ENCODE measurements around the gene VASP. TPM values are rescaled to one million over a fixed set of nuclear protein-coding genes. Genes with fewer than 3 reads are reported as not detected.

The VASP gene
- total and polyA plus RNA-seq, 9 of the 15 experiments (the other 6 are each of a cell fraction or from before 2014, with no cell fraction given), result 16.7 to 261 (median 112) TPM

DNA sequence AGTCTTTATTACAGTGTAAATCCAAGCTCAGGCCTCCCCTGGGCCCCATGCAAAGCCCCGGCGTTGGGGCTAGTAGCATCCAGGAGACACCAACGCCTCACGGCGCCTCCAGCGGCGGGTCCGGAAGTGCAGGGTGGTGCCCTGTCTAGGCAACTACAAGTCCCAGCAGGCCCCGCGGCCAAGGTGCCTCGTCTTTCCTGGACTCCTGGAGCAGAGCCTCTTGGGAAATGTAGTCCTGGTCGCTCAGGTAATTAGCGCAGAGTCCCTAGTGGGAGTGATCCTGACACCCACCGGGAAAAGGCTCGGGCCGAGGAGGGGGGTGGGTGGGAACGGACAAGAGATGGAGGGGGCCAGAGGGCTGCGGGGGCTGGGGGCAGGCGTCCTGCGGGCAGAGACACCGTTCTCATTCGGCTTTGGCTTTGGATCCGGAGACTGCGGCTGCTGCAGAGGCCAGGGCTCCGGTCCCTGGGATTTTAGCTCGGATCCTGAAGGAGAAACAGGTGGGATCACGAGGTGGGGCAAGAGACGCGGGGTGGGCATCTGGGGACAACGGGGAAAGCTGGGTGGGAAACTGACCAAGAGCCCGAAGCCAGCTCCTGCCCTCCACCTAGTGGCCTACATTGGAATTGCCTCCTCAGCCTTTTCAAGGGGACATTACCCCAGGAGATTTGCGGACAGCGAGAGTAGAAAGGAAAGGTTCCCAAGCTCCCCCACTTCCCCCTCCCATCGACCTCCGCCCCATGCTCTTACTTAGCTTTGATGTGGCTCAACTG is 21.8 kb upstream of the VASP start (continued):
- TF ChIP-seq ZNF3 (CRISPR knock-in tag; IDR thresholded peaks at IDR 0.05) (no peak), ZNF436 (CRISPR knock-in tag; IDR thresholded peaks at IDR 0.05) (no peak), ZKSCAN3 (CRISPR knock-in tag; IDR thresholded peaks at IDR 0.05) (no peak), HEY1 (CRISPR knock-in tag; IDR thresholded peaks at IDR 0.05; ENCODE audit: borderline replicate concordance) (no peak), SREBF1 (IDR thresholded peaks at IDR 0.05; ENCODE audit: borderline replicate concordance, low read depth, low read length) (peak; percentile 78; the same call in 1 of the 2 replicates), SETDB1 (IDR thresholded peaks at IDR 0.05; ENCODE audit: low read length) (no peak), AFF4 (CRISPR knock-in tag; IDR thresholded peaks at IDR 0.05) (no peak; the same call in 1 of the 2 replicates), MAZ (CRISPR knock-in tag; conservative IDR thresholded peaks at IDR 0.05 in 1 of 2, IDR thresholded peaks at IDR 0.05 in 1 of 2) (peak; percentile 20 to 42; a peak in 2 of 4 replicates), ZNF707 (CRISPR knock-in tag; conservative IDR thresholded peaks at IDR 0.05) (no peak), ELF1 (tag; IDR thresholded peaks at IDR 0.05) (peak; percentile 77), CBFA2T3 (IDR thresholded peaks at IDR 0.05) (no peak), ZNF408 (CRISPR knock-in tag; IDR thresholded peaks at IDR 0.05; ENCODE audit: low read depth) (no peak)
- TF ChIP-seq, protein P1, sequence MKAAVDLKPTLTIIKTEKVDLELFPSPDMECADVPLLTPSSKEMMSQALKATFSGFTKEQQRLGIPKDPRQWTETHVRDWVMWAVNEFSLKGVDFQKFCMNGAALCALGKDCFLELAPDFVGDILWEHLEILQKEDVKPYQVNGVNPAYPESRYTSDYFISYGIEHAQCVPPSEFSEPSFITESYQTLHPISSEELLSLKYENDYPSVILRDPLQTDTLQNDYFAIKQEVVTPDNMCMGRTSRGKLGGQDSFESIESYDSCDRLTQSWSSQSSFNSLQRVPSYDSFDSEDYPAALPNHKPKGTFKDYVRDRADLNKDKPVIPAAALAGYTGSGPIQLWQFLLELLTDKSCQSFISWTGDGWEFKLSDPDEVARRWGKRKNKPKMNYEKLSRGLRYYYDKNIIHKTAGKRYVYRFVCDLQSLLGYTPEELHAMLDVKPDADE (conservative IDR thresholded peaks at IDR 0.05; ENCODE audit: control insufficient read depth, low read depth, low read length), result peak; percentile 99
- TF ChIP-seq, protein P2, sequence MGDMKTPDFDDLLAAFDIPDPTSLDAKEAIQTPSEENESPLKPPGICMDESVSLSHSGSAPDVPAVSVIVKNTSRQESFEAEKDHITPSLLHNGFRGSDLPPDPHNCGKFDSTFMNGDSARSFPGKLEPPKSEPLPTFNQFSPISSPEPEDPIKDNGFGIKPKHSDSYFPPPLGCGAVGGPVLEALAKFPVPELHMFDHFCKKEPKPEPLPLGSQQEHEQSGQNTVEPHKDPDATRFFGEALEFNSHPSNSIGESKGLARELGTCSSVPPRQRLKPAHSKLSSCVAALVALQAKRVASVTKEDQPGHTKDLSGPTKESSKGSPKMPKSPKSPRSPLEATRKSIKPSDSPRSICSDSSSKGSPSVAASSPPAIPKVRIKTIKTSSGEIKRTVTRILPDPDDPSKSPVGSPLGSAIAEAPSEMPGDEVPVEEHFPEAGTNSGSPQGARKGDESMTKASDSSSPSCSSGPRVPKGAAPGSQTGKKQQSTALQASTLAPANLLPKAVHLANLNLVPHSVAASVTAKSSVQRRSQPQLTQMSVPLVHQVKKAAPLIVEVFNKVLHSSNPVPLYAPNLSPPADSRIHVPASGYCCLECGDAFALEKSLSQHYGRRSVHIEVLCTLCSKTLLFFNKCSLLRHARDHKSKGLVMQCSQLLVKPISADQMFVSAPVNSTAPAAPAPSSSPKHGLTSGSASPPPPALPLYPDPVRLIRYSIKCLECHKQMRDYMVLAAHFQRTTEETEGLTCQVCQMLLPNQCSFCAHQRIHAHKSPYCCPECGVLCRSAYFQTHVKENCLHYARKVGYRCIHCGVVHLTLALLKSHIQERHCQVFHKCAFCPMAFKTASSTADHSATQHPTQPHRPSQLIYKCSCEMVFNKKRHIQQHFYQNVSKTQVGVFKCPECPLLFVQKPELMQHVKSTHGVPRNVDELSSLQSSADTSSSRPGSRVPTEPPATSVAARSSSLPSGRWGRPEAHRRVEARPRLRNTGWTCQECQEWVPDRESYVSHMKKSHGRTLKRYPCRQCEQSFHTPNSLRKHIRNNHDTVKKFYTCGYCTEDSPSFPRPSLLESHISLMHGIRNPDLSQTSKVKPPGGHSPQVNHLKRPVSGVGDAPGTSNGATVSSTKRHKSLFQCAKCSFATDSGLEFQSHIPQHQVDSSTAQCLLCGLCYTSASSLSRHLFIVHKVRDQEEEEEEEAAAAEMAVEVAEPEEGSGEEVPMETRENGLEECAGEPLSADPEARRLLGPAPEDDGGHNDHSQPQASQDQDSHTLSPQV (IDR thresholded peaks at IDR 0.05), result peak; percentile 96
- TF ChIP-seq, protein P3, sequence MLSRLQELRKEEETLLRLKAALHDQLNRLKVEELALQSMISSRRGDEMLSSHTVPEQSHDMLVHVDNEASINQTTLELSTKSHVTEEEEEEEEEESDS (CRISPR knock-in tag; IDR thresholded peaks at IDR 0.05), result no peak
- TF ChIP-seq, protein P4, sequence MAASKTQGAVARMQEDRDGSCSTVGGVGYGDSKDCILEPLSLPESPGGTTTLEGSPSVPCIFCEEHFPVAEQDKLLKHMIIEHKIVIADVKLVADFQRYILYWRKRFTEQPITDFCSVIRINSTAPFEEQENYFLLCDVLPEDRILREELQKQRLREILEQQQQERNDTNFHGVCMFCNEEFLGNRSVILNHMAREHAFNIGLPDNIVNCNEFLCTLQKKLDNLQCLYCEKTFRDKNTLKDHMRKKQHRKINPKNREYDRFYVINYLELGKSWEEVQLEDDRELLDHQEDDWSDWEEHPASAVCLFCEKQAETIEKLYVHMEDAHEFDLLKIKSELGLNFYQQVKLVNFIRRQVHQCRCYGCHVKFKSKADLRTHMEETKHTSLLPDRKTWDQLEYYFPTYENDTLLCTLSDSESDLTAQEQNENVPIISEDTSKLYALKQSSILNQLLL (CRISPR knock-in tag; IDR thresholded peaks at IDR 0.05; ENCODE audit: borderline replicate concordance), result no peak

Measured in K562 (cell line).